GM12873 (cell line): ENCODE results near the gene ZBTB11.

ENCODE experiments used
- CTCF ChIP-seq: IDR thresholded peaks from 2 replicates; pipeline ENCODE4 v1.5.1; 2012; ENCODE audit warnings: low read depth, mild to moderate bottlenecking, moderate library complexity, low read length, control low read depth; ENCODE audit not compliant: insufficient read depth; ENCODE audit errors: missing control alignments

Gene ZBTB11

GRCh38 chr3:101685050-101685400, 8.1 kb upstream of the ZBTB11 start:
- TF ChIP-seq CTCF, result no peak

GRCh38 chr3:101680466-101680865, 3.5 kb upstream of the ZBTB11 start:
- TF ChIP-seq CTCF, result no peak

GRCh38 chr3:101677436-101678286, 729 bp upstream of the ZBTB11 start:
- no peak for TF ChIP-seq CTCF

GRCh38 chr3:101676216-101676764, 642 bp downstream of the ZBTB11 start:
- TF ChIP-seq CTCF, result no peak

GRCh38 chr3:101675709-101676215, 1.2 kb downstream of the ZBTB11 start:
- TF ChIP-seq CTCF, result no peak

GRCh38 chr3:101674518-101674917, 2.4 kb downstream of the ZBTB11 start:
- TF ChIP-seq CTCF, result no peak

GRCh38 chr3:101673953-101674352, 3.0 kb downstream of the ZBTB11 start:
- TF ChIP-seq CTCF, result no peak
